Measurements from ENCODE around the gene CFAP54. TPM values are rescaled to one million over a fixed set of nuclear protein-coding genes. Genes with fewer than 3 reads are reported as not detected.
A peak's percentile ranks its signal among the peaks of the same experiment; 100 is the strongest.

Gene CFAP54
- total and polyA plus RNA-seq, 12 donors: 0.08 to 1.00 (median 0.33) TPM; not detected in 2

DNA sequence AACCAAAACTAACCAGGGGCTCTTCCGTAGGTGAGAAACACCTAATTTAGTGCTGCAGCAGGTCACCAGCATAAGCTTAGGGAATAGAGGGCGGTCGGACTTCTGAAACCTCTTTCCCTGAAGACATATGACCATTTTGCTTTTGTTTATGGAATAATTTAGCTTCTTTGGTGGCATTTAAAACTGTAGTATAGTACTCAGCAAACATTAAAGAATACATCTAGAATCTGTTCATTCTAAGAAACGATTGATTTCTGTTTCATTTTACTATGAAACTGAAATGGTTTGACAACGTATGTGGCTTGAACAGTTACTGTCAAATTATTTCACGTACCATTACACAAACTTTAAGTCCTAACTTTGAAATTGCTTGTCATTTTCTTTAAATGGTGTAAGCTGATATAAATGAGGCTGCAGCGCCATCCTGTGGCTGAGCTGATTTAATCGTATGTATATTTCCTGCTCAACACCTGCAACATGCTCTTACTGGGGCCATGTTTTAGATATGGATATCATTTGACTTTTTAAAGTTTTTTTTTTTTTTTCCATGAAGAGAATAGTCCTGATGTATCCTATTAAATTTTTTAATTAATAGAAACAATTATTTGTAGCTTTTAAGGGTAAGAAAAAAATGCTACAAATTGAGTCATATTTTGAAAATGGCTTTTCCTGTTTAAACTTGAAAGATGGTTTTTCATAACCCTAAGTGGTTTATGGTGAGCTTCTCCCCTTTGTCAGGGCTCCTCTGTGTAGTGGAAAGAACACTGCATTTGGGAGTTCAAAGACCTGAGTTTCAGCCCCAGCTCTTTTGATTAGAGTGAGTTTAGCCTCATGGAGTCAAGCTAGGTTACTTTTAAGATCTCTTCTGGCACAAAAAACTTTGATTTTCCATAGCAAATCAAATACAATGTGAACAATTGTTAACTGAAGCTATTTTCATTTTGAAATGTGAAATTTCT, 27.4 kb downstream of the CFAP54 start:
- WGBS, 4 donors: 23 to 33% (median 31%) methylated on average over 8 of the region's 8 CpGs
- Histone ChIP-seq H3K4me1 (replicated peaks in 1 of 2) (no peaks in the 10 kb centered on the region), H3K9me3 (replicated peaks in 1 of 3) (no peaks in the 10 kb centered on the region), H3K27ac (no peak overlapping the region), H3K36me3 (replicated peaks in 1 of 2) (no peaks in the 10 kb centered on the region), H3K4me3 (no peak overlapping the region), H3K27me3 (no peaks in the 10 kb centered on the region)
- DNase-seq: peak; percentile 55 to 91 (median 77)
- intact Hi-C loops (cut with DNase I): loop anchor here in 1 of 2 donors (5.0 to 10.0 kb wide), 3 partner anchors 289 to 602 kb away; no protein-coding TSS in a partner anchor
- TF ChIP-seq POLR2A (IDR thresholded peaks at IDR 0.05): no peak
- TF ChIP-seq, protein P1, sequence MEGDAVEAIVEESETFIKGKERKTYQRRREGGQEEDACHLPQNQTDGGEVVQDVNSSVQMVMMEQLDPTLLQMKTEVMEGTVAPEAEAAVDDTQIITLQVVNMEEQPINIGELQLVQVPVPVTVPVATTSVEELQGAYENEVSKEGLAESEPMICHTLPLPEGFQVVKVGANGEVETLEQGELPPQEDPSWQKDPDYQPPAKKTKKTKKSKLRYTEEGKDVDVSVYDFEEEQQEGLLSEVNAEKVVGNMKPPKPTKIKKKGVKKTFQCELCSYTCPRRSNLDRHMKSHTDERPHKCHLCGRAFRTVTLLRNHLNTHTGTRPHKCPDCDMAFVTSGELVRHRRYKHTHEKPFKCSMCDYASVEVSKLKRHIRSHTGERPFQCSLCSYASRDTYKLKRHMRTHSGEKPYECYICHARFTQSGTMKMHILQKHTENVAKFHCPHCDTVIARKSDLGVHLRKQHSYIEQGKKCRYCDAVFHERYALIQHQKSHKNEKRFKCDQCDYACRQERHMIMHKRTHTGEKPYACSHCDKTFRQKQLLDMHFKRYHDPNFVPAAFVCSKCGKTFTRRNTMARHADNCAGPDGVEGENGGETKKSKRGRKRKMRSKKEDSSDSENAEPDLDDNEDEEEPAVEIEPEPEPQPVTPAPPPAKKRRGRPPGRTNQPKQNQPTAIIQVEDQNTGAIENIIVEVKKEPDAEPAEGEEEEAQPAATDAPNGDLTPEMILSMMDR (IDR thresholded peaks at IDR 0.05): peak; percentile 52 to 84 (median 76)

DNA sequence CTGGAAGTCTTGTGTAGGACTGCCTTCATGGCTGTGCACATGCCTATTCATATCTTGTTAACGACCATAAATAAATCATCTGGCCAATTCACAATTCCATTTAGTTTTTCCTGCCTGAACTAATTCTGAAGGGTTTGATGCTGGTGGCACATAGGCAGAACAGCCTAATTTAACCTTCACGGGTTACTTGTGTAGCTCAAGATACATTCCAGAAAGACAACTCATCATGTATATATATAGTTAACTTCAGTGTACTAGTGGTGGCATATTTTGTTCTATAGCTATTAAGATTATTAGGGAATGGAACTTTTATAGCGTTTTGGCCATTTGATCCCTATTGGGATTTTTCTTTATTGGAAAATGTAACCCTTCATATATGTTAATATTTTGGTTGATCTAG, 31.4 kb downstream of the CFAP54 start:
- TF ChIP-seq POLR2A (IDR thresholded peaks at IDR 0.05): no peak
- TF ChIP-seq, protein P1 (IDR thresholded peaks at IDR 0.05): no peak
- H3K27ac ChIP-seq: no peak overlapping the region
- DNase-seq: no peak
- no peaks in the 10 kb centered on the region for H3K27me3 ChIP-seq
- no peaks in the 10 kb centered on the region for H3K9me3 ChIP-seq (replicated peaks in 1 of 3)
- H3K4me3 ChIP-seq: no peak overlapping the region
- 74 to 83% (median 76%) methylated on average over 2 to 3 of the region's 3 CpGs for WGBS, 4 donors
- intact Hi-C loops (cut with DNase I): no loop called here
- H3K4me1 ChIP-seq (replicated peaks in 1 of 2): no peaks in the 10 kb centered on the region
- no peaks in the 10 kb centered on the region for H3K36me3 ChIP-seq (replicated peaks in 1 of 2)

DNA sequence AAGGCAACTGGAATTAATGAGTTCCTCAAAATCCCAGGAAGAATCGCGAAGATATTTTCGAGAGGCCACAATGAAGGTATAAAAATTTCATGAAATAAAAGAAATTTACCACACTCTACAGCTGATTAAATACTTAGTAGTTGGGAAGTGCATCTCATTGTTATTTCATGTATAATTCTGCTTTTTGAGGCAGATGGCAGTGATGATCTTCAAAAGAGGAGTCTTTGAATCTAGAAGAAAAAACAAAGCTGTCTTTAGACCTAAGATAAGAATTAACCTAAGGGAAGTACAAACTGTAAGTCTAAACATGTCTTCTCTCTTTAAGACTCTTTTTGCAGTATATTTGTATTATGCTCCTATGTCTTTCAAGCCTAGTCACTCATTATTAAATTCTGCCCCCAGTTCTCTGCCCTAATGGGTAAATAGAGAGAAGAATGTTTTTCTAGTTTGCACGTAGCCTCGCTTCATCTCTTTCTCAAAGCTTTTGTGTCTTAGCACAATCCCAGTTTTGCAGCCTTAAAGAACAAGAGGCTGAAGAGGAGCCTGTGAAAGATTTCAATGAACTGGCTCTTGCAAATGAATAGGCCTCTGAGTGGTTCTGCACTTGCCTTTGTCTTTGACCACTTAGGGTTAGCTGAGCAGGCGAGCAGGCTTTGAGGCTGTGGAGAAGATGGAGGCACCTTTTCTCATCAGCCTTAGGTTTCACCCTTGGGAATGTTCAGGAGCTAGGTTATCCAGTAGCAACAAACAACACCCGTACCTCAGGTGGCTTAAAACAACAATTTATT, 32.7 kb downstream of the CFAP54 start:
- DNase-seq: no peak
- Histone ChIP-seq H3K4me1 (replicated peaks in 1 of 2) (no peaks in the 10 kb centered on the region), H3K27me3 (no peaks in the 10 kb centered on the region), H3K27ac (no peak overlapping the region), H3K36me3 (replicated peaks in 1 of 2) (no peaks in the 10 kb centered on the region), H3K9me3 (replicated peaks in 1 of 3) (no peaks in the 10 kb centered on the region), H3K4me3 (no peak overlapping the region)
- TF ChIP-seq, protein P1 (IDR thresholded peaks at IDR 0.05): no peak
- intact Hi-C loops (cut with DNase I): no loop called here
- 91 to 97% (median 95%) methylated on average over 7 of the region's 7 CpGs for WGBS, 4 donors

DNA sequence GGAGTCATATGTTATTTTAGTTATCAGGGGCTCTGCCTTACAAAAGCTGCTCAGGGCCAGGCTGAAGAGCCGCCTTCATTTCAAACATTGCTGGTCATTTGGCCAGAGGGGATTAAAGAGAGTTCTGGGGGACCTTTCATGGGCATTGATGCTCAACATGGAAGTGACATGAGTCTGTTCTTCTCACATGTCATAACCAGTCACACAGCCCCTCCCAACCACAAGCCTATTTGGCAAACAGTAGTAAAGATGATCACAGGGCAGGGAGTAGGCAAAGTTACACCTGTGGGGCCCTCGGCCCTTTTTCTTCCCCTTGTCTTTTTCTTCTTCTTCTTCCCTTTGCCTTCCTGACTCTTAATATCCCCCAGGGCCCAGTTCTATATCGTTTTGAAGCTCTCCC, 33.3 kb downstream of the CFAP54 start:
- Histone ChIP-seq H3K4me1 (replicated peaks in 1 of 2) (no peaks in the 10 kb centered on the region), H3K27ac (no peak overlapping the region), H3K9me3 (replicated peaks in 1 of 3) (no peaks in the 10 kb centered on the region), H3K27me3 (no peaks in the 10 kb centered on the region), H3K36me3 (replicated peaks in 1 of 2) (no peaks in the 10 kb centered on the region), H3K4me3 (no peak overlapping the region)
- intact Hi-C loops (cut with DNase I): no loop called here
- DNase-seq: no peak
- TF ChIP-seq, protein P1 (IDR thresholded peaks at IDR 0.05): no peak
- TF ChIP-seq POLR2A (IDR thresholded peaks at IDR 0.05): no peak
- 70 to 77% (median 76%) methylated on average over 2 to 3 of the region's 3 CpGs for WGBS, 4 donors
